CD4-positive, alpha-beta T cell (primary cell): ENCODE data around the gene TMEM108. TPM values are rescaled to one million over a fixed set of nuclear protein-coding genes. Genes with fewer than 3 reads are reported as not detected.

Source experiments
- ATAC-seq: fragments of 200-7000 bp; cut with Tn5 transposase; one replicate; pipeline ENCODE4 v1.10.0; 2022; ENCODE audit warnings: mild to moderate bottlenecking; ENCODE audit not compliant: poor library complexity
- CTCF ChIA-PET: fragments of 350-600 bp; sonication (Branson Sonifier 250); formaldehyde crosslinking; loops from one replicate; lab custom pipeline; 2021; ENCODE audit warnings: antibody characterized with exemption, inconsistent platforms; lab: Charles Lee
- POLR2A ChIA-PET: fragments of 350-600 bp; sonication (Branson Sonifier 250); formaldehyde crosslinking; loops from one replicate; lab custom pipeline; 2021; ENCODE audit warnings: antibody characterized with exemption, inconsistent platforms; lab: Charles Lee
- DNase-seq, 14 experiments: peaks; one replicate each; pipeline ENCODE4 v3.0.0-alpha.2; 2013 to 2020; ENCODE audit warnings: mixed read lengths in 2 of 14
- H3K27ac ChIP-seq, 2 donors: one replicate each; pipeline versions ENCODE4 v1.5.1 to v1.7.0; 2013; ENCODE audit warnings: low read length in 2 of 2, low read depth in 1 of 2, mild to moderate bottlenecking in 1 of 2
- H3K27me3 ChIP-seq, 2 experiments: 1 replicate in 1 of 2; 2 replicates in 1 of 2; pipeline versions ENCODE4 v1.6.1 to v1.7.0; 2013; ENCODE audit warnings: low read length in 2 of 2, control low read depth in 1 of 2, mild to moderate bottlenecking in 1 of 2, moderate library complexity in 1 of 2; ENCODE audit not compliant: insufficient read depth in 2 of 2, control insufficient read depth in 1 of 2
- H3K36me3 ChIP-seq: one replicate; pipeline ENCODE4 v1.6.1; 2013; ENCODE audit warnings: low read length, control low read depth; ENCODE audit not compliant: insufficient read depth
- H3K4me1 ChIP-seq: one replicate; pipeline ENCODE4 v1.6.1; 2013; ENCODE audit warnings: low read length, control low read depth; ENCODE audit not compliant: insufficient read depth
- H3K4me3 ChIP-seq: one replicate; pipeline ENCODE4 v1.5.1; 2013; ENCODE audit warnings: mild to moderate bottlenecking, low read length, moderate library complexity
- H3K9me3 ChIP-seq, 2 experiments: 1 replicate in 1 of 2; 2 replicates in 1 of 2; pipeline versions ENCODE4 v1.6.1 to v1.7.0; 2013; ENCODE audit warnings: low read length in 2 of 2, mild to moderate bottlenecking in 2 of 2, control low read depth in 1 of 2, moderate library complexity in 1 of 2; ENCODE audit not compliant: control insufficient read depth in 1 of 2, insufficient read depth in 1 of 2
- H3K27ac Mint-ChIP-seq: one replicate; pipeline ENCODE4 v1.8.0; 2020; ENCODE audit warnings: mixed read lengths
- H3K27me3 Mint-ChIP-seq: one replicate; pipeline ENCODE4 v1.8.0; 2021; ENCODE audit warnings: mixed read lengths
- H3K36me3 Mint-ChIP-seq: one replicate; pipeline ENCODE4 v1.8.0; 2021; ENCODE audit warnings: low read depth, mixed read lengths
- H3K4me1 Mint-ChIP-seq: one replicate; pipeline ENCODE4 v1.8.0; 2021; ENCODE audit warnings: low read depth, mixed read lengths
- H3K4me3 Mint-ChIP-seq: one replicate; pipeline ENCODE4 v1.8.0; 2020; ENCODE audit warnings: mild to moderate bottlenecking, mixed read lengths
- H3K9me3 Mint-ChIP-seq: one replicate; pipeline ENCODE4 v1.8.0; 2020; ENCODE audit warnings: mixed read lengths
- intact Hi-C, 2 experiments: fragments of 100-400 bp; cut with DNase I in 1 of 2; cut with micrococcal nuclease in 1 of 2; formaldehyde crosslinking; loops; one replicate each; pipeline versions ENCODE4 v1.15.1 to v1.9.0; 2023 to 2025; cut with DNase I, micrococcal nuclease
- total RNA-seq, 174 experiments: library from RNA in 2 of 174; stranded (reverse) in 2 of 174; gene quantifications; one replicate each; pipeline ENCODE4 v1.2.3 and lab custom pipeline; 2021 to 2026
- TF ChIP-seq, protein P1 (sequence below): fragments of 200-600 bp; IDR thresholded peaks from one replicate; pipeline ENCODE4 v1.8.0; 2022; ENCODE audit warnings: antibody characterized with exemption, mild to moderate bottlenecking

Gene TMEM108
- total RNA-seq, 2 experiments from 2014 or later = not detected

DNA sequence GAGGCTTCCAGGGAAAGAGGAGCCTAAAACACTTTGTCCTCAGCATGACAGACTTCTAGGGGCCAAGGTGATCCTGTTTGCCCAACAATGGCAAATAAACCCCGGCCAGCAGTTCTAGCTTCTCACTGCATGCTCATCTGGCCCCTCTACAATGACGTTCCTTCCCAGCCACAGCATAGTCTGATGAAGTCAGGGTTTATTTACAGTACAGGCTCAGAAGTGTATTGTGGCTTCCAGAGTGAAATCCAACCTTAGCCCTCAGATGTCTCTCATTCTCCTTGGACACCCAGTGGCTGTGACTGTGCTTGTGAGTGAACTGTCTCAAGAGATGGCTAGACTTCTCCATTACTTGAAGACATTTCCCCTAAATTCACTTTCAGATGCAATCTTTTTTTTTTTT, 402.5 kb downstream of the TMEM108 start:
- TF ChIP-seq, protein P1, sequence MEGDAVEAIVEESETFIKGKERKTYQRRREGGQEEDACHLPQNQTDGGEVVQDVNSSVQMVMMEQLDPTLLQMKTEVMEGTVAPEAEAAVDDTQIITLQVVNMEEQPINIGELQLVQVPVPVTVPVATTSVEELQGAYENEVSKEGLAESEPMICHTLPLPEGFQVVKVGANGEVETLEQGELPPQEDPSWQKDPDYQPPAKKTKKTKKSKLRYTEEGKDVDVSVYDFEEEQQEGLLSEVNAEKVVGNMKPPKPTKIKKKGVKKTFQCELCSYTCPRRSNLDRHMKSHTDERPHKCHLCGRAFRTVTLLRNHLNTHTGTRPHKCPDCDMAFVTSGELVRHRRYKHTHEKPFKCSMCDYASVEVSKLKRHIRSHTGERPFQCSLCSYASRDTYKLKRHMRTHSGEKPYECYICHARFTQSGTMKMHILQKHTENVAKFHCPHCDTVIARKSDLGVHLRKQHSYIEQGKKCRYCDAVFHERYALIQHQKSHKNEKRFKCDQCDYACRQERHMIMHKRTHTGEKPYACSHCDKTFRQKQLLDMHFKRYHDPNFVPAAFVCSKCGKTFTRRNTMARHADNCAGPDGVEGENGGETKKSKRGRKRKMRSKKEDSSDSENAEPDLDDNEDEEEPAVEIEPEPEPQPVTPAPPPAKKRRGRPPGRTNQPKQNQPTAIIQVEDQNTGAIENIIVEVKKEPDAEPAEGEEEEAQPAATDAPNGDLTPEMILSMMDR = no peak
- H3K4me3 ChIP-seq = no peak overlapping the region
- DNase-seq = no peak
- no peaks in the 10 kb centered on the region for H3K36me3 ChIP-seq
- H3K9me3 Mint-ChIP-seq = peaks cover 2% of the 10 kb centered on the region
- POLR2A ChIA-PET = no interaction called here
- peaks cover 0 to 4% of the 10 kb centered on the region in 2 experiments for H3K9me3 ChIP-seq
- no peak for ATAC-seq
- H3K27ac Mint-ChIP-seq = no peak overlapping the region
- no peaks in the 10 kb centered on the region for H3K27me3 Mint-ChIP-seq
- H3K4me3 Mint-ChIP-seq = no peak overlapping the region
- H3K4me1 Mint-ChIP-seq = peaks cover 36% of the 10 kb centered on the region
- intact Hi-C loops = loop anchor here in 1 of 2 experiments (5.0 kb wide), 1 partner anchor 137 kb away; no protein-coding TSS in a partner anchor
- peaks cover 19% of the 10 kb centered on the region for H3K4me1 ChIP-seq
- H3K27me3 ChIP-seq = no peaks in the 10 kb centered on the region
- no peak overlapping the region for H3K27ac ChIP-seq
- no peaks in the 10 kb centered on the region for H3K36me3 Mint-ChIP-seq
- CTCF ChIA-PET = no interaction called here

- ATAC-seq (peak; percentile 70), DNase-seq (peak in 8 of 14 experiments; percentile 3 to 51 (median 30))
- Mint-ChIP-seq H3K4me3 (peak overlapping the region; percentile 85), H3K27ac (peak overlapping the region; percentile 83), H3K36me3 (no peaks in the 10 kb centered on the region), H3K4me1 (peaks cover 36% of the 10 kb centered on the region), H3K9me3 (peaks cover 2% of the 10 kb centered on the region), H3K27me3 (no peaks in the 10 kb centered on the region)
- Histone ChIP-seq H3K4me3 (peak overlapping the region; percentile 43), H3K27me3 (no peaks in the 10 kb centered on the region), H3K36me3 (no peaks in the 10 kb centered on the region), H3K4me1 (peaks cover 19% of the 10 kb centered on the region), H3K9me3 (peaks cover 0 to 4% of the 10 kb centered on the region in 2 experiments), H3K27ac (peak overlapping the region; percentile 56 to 58)
- ChIA-PET CTCF (no interaction called here), POLR2A (interaction anchor here (0.9 to 1.7 kb wide), 3 partner anchors 8 to 133 kb away, joined by 3 to 14 read pairs (median 5); partner anchors contain the start of gene CDV3)
- TF ChIP-seq, protein P1 = no peak
- intact Hi-C loops = loop anchor here in 1 of 2 experiments (5.0 kb wide), 1 partner anchor 135 kb away; no protein-coding TSS in a partner anchor
Observed at GRCh38 chr3:133441867-133442270, 403.7 kb downstream of the TMEM108 start.

DNA sequence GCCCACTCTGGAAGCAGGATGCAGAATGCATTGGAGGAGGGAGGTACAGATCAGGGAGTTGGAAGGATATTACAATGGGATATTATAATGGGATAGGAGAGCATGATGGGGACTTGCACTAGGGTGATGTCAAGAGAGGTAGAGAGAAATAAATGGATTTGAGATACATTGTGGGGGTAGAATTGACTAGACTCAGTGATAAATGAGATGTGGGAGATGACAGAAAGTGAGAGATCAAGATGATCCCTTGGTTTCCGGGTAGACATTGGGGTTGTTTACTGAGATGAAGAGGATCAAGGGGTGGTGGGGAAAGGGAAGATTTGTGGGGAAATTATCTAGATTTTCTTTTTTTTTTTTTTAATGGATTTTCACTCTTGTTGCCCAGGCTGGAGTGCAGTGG, 404.3 kb downstream of the TMEM108 start:
- TF ChIP-seq, protein P1 = no peak
- Histone ChIP-seq H3K27me3 (no peaks in the 10 kb centered on the region), H3K4me3 (peak overlapping the region; percentile 43), H3K27ac (no peak overlapping the region), H3K4me1 (peaks cover 22% of the 10 kb centered on the region), H3K36me3 (no peaks in the 10 kb centered on the region), H3K9me3 (peaks cover 0 to 4% of the 10 kb centered on the region in 2 experiments)
- peak overlapping the region; percentile 83 for H3K27ac Mint-ChIP-seq
- H3K4me3 Mint-ChIP-seq = no peak overlapping the region
- peak in 1 of 14 experiments; percentile 16 for DNase-seq
- H3K9me3 Mint-ChIP-seq = peaks cover 2% of the 10 kb centered on the region
- ChIA-PET POLR2A (interaction anchor here (1.2 to 1.7 kb wide), 2 partner anchors 131 to 132 kb away, joined by 5 to 14 read pairs; partner anchors contain the start of gene CDV3), CTCF (no interaction called here)
- H3K4me1 Mint-ChIP-seq = peaks cover 36% of the 10 kb centered on the region
- no peak for ATAC-seq
- H3K27me3 Mint-ChIP-seq = no peaks in the 10 kb centered on the region
- H3K36me3 Mint-ChIP-seq = no peaks in the 10 kb centered on the region
- intact Hi-C loops = loop anchor here in 1 of 2 experiments (5.0 kb wide), 1 partner anchor 135 kb away; no protein-coding TSS in a partner anchor
